Right forelimb (tissue), 1 donor: Measurements from ENCODE around the gene DPY19L2.
"Not testable (repeated sequence)": the region's sequence is repeated elsewhere in the genome, so short reads cannot be mapped to it uniquely, and the experiment has no call there.

Experiments used
- DNase-seq: peaks from one replicate; pipeline ENCODE4 v3.0.0-alpha.2; 2018

The DPY19L2 gene

GRCh38 chr12:63668028-63668799 lies at the start of gene DPY19L2:
TSS of gene DPY19L2 (minus strand) at chr12:63668493. CDS start at chr12:63668393, 100 bp downstream.
- DNase-seq, result peak; percentile 83

GRCh38 chr12:63716891-63717290 lies 48.6 kb upstream of the DPY19L2 start:
- not testable (repeated sequence) for DNase-seq

GRCh38 chr12:63715107-63715625 lies 46.9 kb upstream of the DPY19L2 start:
- not testable (repeated sequence) for DNase-seq

- not testable (repeated sequence) for DNase-seq
These were observed 46.1 kb upstream of the DPY19L2 start for GRCh38 chr12:63714409-63714808.

GRCh38 chr12:63713681-63714075 lies 45.4 kb upstream of the DPY19L2 start:
- DNase-seq, result not testable (repeated sequence)

GRCh38 chr12:63712979-63713680 lies 44.8 kb upstream of the DPY19L2 start:
- DNase-seq, result not testable (repeated sequence)

- DNase-seq, result not testable (repeated sequence)
These were observed 44.2 kb upstream of the DPY19L2 start for GRCh38 chr12:63712376-63712974.

- DNase-seq, result not testable (repeated sequence)
These were observed 43.0 kb upstream of the DPY19L2 start for GRCh38 chr12:63711339-63711738.

GRCh38 chr12:63706336-63706735 lies 38.0 kb upstream of the DPY19L2 start:
- no peak for DNase-seq

- DNase-seq, result not testable (repeated sequence)
These were observed 31.5 kb upstream of the DPY19L2 start for GRCh38 chr12:63699678-63700382.

- not testable (repeated sequence) for DNase-seq
These were observed 30.7 kb upstream of the DPY19L2 start for GRCh38 chr12:63699011-63699410.

GRCh38 chr12:63690837-63691236 lies 22.5 kb upstream of the DPY19L2 start:
- DNase-seq, result not testable (repeated sequence)

- not testable (repeated sequence) for DNase-seq
These were observed 20.8 kb upstream of the DPY19L2 start for GRCh38 chr12:63689141-63689540.

GRCh38 chr12:63686623-63687022 lies 18.3 kb upstream of the DPY19L2 start:
- DNase-seq, result not testable (repeated sequence)

- DNase-seq, result not testable (repeated sequence)
These were observed 17.5 kb upstream of the DPY19L2 start for GRCh38 chr12:63685789-63686188.

- not testable (repeated sequence) for DNase-seq
These were observed 14.3 kb upstream of the DPY19L2 start for GRCh38 chr12:63682617-63683016.

GRCh38 chr12:63680758-63681157 lies 12.5 kb upstream of the DPY19L2 start:
- not testable (repeated sequence) for DNase-seq

GRCh38 chr12:63672550-63672949 lies 4.3 kb upstream of the DPY19L2 start:
- not testable (repeated sequence) for DNase-seq

GRCh38 chr12:63669936-63670335 lies 1.6 kb upstream of the DPY19L2 start:
- DNase-seq, result not testable (repeated sequence)

- DNase-seq, result not testable (repeated sequence)
These were observed 1.1 kb upstream of the DPY19L2 start for GRCh38 chr12:63669427-63669826.

GRCh38 chr12:63668800-63669365 lies 590 bp upstream of the DPY19L2 start:
- peak; percentile 55 for DNase-seq

- not testable (repeated sequence) for DNase-seq
These were observed 5.3 kb downstream of the DPY19L2 start for GRCh38 chr12:63663005-63663404.
